ENCODE measurements around the gene POMGNT1.

The POMGNT1 gene

DNA sequence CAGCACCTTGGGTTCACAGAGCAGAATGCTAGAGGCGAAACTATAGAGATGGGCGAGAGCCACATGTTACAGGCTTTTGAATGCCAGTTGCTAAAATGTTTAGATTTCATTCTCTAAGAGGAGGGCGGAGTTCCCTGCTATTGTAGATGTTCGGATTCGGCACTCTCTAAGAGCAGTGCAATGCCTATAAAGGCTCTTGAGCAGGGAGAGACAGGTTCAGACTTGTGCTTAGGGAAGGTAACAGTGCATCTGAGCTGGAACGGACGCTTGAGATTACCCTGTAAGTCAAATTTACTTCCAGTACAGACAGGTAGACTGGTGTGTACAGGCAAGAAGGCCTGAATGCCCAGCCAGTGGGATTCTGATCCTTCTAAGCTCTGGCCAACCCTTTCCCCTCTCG, 20.2 kb upstream of the POMGNT1 start:
- H3K27ac ChIP-seq = no peak overlapping the region
- TF ChIP-seq ZFX (IDR thresholded peaks at IDR 0.05; ENCODE audit: borderline replicate concordance) = no peak
- TF ChIP-seq, protein P1, sequence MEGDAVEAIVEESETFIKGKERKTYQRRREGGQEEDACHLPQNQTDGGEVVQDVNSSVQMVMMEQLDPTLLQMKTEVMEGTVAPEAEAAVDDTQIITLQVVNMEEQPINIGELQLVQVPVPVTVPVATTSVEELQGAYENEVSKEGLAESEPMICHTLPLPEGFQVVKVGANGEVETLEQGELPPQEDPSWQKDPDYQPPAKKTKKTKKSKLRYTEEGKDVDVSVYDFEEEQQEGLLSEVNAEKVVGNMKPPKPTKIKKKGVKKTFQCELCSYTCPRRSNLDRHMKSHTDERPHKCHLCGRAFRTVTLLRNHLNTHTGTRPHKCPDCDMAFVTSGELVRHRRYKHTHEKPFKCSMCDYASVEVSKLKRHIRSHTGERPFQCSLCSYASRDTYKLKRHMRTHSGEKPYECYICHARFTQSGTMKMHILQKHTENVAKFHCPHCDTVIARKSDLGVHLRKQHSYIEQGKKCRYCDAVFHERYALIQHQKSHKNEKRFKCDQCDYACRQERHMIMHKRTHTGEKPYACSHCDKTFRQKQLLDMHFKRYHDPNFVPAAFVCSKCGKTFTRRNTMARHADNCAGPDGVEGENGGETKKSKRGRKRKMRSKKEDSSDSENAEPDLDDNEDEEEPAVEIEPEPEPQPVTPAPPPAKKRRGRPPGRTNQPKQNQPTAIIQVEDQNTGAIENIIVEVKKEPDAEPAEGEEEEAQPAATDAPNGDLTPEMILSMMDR (IDR thresholded peaks at IDR 0.05) = no peak

DNA sequence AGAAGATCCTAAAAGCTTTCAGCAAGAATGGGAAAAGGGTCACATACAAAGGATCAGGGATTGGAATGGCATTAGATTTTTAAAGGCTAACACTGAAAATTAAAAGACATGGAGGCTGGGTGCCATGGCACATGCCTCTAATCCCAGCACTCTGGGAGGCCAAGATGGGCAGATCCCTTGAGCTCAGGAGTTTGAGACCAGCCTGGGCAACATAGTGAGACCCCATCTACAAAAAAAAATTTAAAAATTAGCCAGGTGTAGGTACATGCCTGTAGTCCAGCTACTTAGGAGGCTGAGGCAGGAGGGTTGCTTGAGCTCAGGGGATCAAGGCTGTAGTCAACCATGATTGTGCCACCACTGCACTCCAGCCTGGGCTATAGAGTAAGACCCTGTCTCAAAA, 17.3 kb upstream of the POMGNT1 start:
- H3K27ac ChIP-seq = no peak overlapping the region
- TF ChIP-seq, protein P1 (IDR thresholded peaks at IDR 0.05) = no peak
- no peak for TF ChIP-seq ZFX (IDR thresholded peaks at IDR 0.05; ENCODE audit: borderline replicate concordance)

DNA sequence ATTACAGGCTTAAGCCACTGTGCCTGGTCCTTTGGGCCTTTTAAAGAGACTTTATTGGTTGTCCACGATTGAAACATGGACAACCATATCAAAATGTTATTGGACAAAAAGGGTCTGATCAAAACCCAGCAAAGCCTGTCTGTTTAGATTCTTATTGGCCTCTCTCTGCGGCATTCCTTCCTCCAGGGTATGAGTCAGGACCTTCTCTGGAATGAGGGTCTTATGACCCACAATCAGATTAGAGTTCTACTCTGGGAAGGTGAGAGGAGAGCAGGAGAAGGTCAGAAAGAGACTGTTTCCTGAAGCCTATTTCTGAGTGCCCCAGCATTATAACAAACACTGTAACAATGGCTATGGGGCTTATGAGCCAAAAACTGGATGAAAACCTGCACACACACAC, 12.8 kb upstream of the POMGNT1 start:
- H3K27ac ChIP-seq = no peak overlapping the region
- no peak for TF ChIP-seq ZFX (IDR thresholded peaks at IDR 0.05; ENCODE audit: borderline replicate concordance)
- TF ChIP-seq, protein P1 (IDR thresholded peaks at IDR 0.05) = no peak

DNA sequence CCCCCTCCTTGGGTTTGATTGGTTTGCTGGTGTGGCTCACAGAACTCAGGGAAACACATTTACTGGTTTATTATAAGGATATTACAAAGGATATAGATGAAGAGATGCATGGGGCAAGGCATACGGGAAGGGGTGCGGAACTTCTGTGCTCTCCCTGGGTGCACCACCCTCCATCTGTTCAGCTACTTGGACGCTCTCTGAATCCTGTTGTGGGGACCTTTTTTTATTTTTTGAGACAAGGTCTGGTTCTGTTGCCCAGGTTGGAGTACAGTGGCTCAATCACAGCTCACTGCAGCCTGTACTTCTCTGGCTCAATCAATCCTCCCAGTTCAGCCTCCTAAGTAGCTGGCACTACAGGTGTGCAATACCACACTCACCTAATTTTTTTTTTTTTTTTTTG, 12.3 kb upstream of the POMGNT1 start:
- no peak overlapping the region for H3K27ac ChIP-seq
- TF ChIP-seq ZFX (IDR thresholded peaks at IDR 0.05; ENCODE audit: borderline replicate concordance) = no peak
- TF ChIP-seq, protein P1 (IDR thresholded peaks at IDR 0.05) = no peak

DNA sequence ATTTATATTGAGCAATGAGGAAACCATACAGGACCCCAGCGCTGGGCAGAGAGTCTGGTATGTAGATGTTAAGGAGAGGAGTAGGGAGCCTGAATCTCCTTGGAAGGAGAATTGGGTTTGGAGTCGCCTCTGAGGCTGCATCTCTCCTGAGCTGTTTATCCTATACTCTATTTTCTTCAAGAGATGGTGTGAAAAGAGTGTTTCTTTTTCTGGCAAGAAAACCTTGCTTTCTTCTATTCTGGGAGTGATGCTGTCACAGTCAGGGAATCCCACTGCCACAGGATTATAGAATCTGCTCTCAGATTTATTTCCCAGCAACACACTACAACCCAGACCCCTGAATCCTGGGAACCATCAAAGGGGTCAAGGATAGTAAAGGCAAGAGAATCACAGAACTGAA, 8.2 kb upstream of the POMGNT1 start:
- H3K27ac ChIP-seq = peak overlapping the region; percentile 37; the same call in 1 of the 2 replicates
- no peak for TF ChIP-seq ZFX (IDR thresholded peaks at IDR 0.05; ENCODE audit: borderline replicate concordance)
- TF ChIP-seq, protein P1 (IDR thresholded peaks at IDR 0.05) = no peak

DNA sequence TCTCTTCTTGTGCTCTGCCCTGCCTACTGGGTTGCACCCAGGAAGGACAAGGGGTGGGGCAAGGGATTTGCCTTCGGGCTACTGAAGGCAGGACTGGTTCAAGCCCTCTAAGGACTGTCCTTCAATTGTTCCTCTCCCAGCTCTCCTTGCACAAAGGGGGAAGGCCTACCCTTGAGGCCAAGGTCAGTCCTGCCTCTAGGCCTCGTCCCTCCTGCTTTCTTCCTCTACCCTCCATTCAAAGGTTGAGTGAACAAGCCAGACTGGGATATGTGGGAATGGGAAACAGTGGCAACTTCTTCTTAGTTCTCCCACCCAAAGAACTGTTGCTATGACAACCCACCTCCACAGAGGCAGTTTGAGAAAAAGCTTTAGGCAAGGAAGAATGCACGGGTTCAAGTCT, 7.6 kb upstream of the POMGNT1 start:
- no peak for TF ChIP-seq ZFX (IDR thresholded peaks at IDR 0.05; ENCODE audit: borderline replicate concordance)
- TF ChIP-seq, protein P1 (IDR thresholded peaks at IDR 0.05) = no peak
- peak overlapping the region; percentile 37; the same call in 1 of the 2 replicates for H3K27ac ChIP-seq

DNA sequence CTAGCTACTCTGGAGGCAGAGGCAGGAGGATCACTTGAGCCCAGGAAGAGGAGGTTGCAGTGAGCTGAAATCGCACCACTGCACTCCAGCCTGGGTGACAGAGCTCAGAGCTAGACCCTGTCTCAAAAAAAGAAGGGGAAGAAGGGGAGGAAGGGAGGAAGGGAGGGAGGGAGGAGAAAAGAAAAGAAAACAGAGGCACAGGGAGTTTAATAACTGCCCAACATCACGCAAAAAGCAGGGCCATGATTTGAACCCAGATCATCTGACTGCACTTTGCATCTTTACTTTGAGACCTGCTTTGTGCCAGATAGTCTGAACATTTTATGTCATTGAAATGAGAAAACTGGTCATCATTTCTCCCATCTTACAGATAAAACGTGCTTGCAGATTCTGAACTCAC, 6.9 kb upstream of the POMGNT1 start:
- peak overlapping the region; percentile 37; the same call in 1 of the 2 replicates for H3K27ac ChIP-seq
- TF ChIP-seq, protein P1 (IDR thresholded peaks at IDR 0.05) = no peak
- TF ChIP-seq ZFX (IDR thresholded peaks at IDR 0.05; ENCODE audit: borderline replicate concordance) = no peak

Data from 22Rv1 (cell line).